Measurements from ENCODE around the gene ZNF320.
"Not testable (repeated sequence)": the region's sequence is repeated elsewhere in the genome, so short reads cannot be mapped to it uniquely, and the experiment has no call there.

ZNF320 gene

GRCh38 chr19:52898101-52898500, 666 bp upstream of the ZNF320 start:
- in situ Hi-C loops (cut with HindIII; ENCODE audit: low pct_ligation_motif_present, low sequenced_read_pairs), result no loop called here
- Histone ChIP-seq H3K4me3 (ENCODE audit: low read depth, low read length) (peak overlapping the region; percentile 90), H3K27ac (no peak overlapping the region), H3K27me3 (replicated peaks) (no peaks in the 10 kb centered on the region), H3K36me3 (replicated peaks) (no peaks in the 10 kb centered on the region)
- TF ChIP-seq CTCF (IDR thresholded peaks at IDR 0.05; ENCODE audit: low read depth, low read length, missing control alignments), result no peak
- DNase-seq, result no peak

- Histone ChIP-seq H3K36me3 (replicated peaks) (no peaks in the 10 kb centered on the region), H3K27me3 (replicated peaks) (no peaks in the 10 kb centered on the region), H3K27ac (peak overlapping the region; percentile 81), H3K4me3 (ENCODE audit: low read depth, low read length) (peak overlapping the region; percentile 90)
- DNase-seq, result peak; percentile 10
- in situ Hi-C loops (cut with HindIII; ENCODE audit: low pct_ligation_motif_present, low sequenced_read_pairs), result no loop called here
- no peak for TF ChIP-seq CTCF (IDR thresholded peaks at IDR 0.05; ENCODE audit: low read depth, low read length, missing control alignments)
Measured at GRCh38 chr19:52896431-52897137, 851 bp downstream of the ZNF320 start.

- Histone ChIP-seq H3K36me3 (replicated peaks) (peaks cover 6% of the 10 kb centered on the region), H3K4me3 (ENCODE audit: low read depth, low read length) (no peak overlapping the region), H3K27ac (no peak overlapping the region), H3K27me3 (replicated peaks) (no peaks in the 10 kb centered on the region)
- DNase-seq, result no peak
- TF ChIP-seq CTCF (IDR thresholded peaks at IDR 0.05; ENCODE audit: low read depth, low read length, missing control alignments), result no peak
- in situ Hi-C loops (cut with HindIII; ENCODE audit: low pct_ligation_motif_present, low sequenced_read_pairs), result no loop called here
Measured at GRCh38 chr19:52891336-52891735, 6.1 kb downstream of the ZNF320 start.

- Histone ChIP-seq H3K27ac (no peak overlapping the region), H3K27me3 (replicated peaks) (no peaks in the 10 kb centered on the region), H3K4me3 (ENCODE audit: low read depth, low read length) (no peak overlapping the region), H3K36me3 (replicated peaks) (peaks cover 10% of the 10 kb centered on the region)
- in situ Hi-C loops (cut with HindIII; ENCODE audit: low pct_ligation_motif_present, low sequenced_read_pairs), result no loop called here
- DNase-seq, result no peak
- no peak for TF ChIP-seq CTCF (IDR thresholded peaks at IDR 0.05; ENCODE audit: low read depth, low read length, missing control alignments)
Measured at GRCh38 chr19:52889931-52890330, 7.5 kb downstream of the ZNF320 start.

GRCh38 chr19:52889076-52889475, 8.4 kb downstream of the ZNF320 start:
- DNase-seq, result no peak
- Histone ChIP-seq H3K27ac (no peak overlapping the region), H3K4me3 (ENCODE audit: low read depth, low read length) (no peak overlapping the region), H3K27me3 (replicated peaks) (no peaks in the 10 kb centered on the region), H3K36me3 (replicated peaks) (peaks cover 18% of the 10 kb centered on the region)
- in situ Hi-C loops (cut with HindIII; ENCODE audit: low pct_ligation_motif_present, low sequenced_read_pairs), result no loop called here
- no peak for TF ChIP-seq CTCF (IDR thresholded peaks at IDR 0.05; ENCODE audit: low read depth, low read length, missing control alignments)

- Histone ChIP-seq H3K27ac (no peak overlapping the region), H3K27me3 (replicated peaks) (no peaks in the 10 kb centered on the region), H3K36me3 (replicated peaks) (peaks cover 45% of the 10 kb centered on the region), H3K4me3 (ENCODE audit: low read depth, low read length) (no peak overlapping the region)
- in situ Hi-C loops (cut with HindIII; ENCODE audit: low pct_ligation_motif_present, low sequenced_read_pairs), result no loop called here
- no peak for TF ChIP-seq CTCF (IDR thresholded peaks at IDR 0.05; ENCODE audit: low read depth, low read length, missing control alignments)
- no peak for DNase-seq
Measured at GRCh38 chr19:52880895-52881389, 16.5 kb downstream of the ZNF320 start.

- H3K27ac ChIP-seq; DNase-seq; H3K27me3 ChIP-seq (replicated peaks); H3K36me3 ChIP-seq (replicated peaks); in situ Hi-C loops (cut with HindIII; ENCODE audit: low pct_ligation_motif_present, low sequenced_read_pairs); H3K4me3 ChIP-seq (ENCODE audit: low read depth, low read length): not testable (repeated sequence)
Measured at GRCh38 chr19:52872996-52873395, 24.4 kb downstream of the ZNF320 start.
